Measurements from ENCODE around the gene CATSPER4. TPM values are rescaled to one million over a fixed set of nuclear protein-coding genes. Genes with fewer than 3 reads are reported as not detected.

CATSPER4 gene
- total RNA-seq, 1 experiment from 2014 or later: 0.35 TPM

DNA sequence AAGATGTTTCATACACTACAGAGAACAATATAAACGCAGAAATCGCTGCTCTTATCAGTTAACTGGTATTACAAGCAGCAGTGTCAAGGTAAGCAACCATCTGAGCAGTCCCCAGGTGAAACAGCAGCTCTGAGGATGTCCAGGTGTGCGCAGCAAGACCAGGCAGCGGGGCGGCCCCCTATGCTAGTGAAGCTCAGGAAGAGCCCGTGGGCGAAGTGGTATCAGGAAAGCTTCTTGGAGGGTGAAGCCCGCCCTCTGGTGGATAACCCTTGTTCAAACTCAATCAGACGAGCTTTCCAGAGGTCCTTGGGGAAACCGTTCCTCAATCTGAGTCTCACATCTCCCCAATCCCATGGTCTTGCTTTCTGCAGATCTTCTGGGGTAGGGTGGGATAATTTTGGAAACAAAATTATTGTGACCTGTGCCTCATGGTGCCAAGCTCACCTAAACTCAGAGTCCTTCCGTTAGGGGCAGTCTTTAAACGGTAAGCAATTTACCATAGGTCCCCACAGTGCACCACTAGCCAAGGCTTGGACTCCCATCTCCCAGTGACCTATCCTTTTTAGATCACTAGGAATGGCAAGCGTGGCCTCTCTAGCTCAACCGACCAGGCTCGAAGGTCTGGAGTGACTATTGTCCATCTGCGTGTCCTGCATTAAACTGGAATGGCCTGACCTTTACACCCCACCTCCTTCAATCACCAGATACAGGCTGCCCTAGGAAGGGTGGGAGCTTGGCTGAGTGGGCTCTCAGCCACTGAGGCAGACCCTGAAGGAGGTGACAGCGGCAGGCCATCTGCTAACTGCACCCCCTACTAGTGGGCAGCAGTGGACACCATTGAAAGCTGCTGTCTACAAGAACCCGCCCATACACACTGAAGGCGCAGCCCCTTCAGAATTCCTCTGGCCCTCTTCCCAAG lies 45.1 kb upstream of the CATSPER4 start:
- H3K4me1 Mint-ChIP-seq: no peaks in the 10 kb centered on the region
- H3K27me3 Mint-ChIP-seq (ENCODE audit: low read depth): peaks cover 58% of the 10 kb centered on the region
- H3K4me3 Mint-ChIP-seq: no peak overlapping the region
- no peaks in the 10 kb centered on the region for H3K9me3 Mint-ChIP-seq
- DNase-seq (ENCODE audit: low spot score) (peak; percentile 86), ATAC-seq (peak; percentile 97)
- ChIA-PET CTCF (interaction anchor here (0.6 to 4.9 kb wide), 60 partner anchors 10 to 272 kb away, joined by 3 to 136 read pairs (median 4); partner anchors contain the start of genes C1orf232, CATSPER4, CEP85 and CNKSR1), POLR2A (interaction anchor here (0.6 to 1.4 kb wide), 3 partner anchors 10 to 40 kb away, joined by 3 read pairs; no protein-coding TSS in a partner anchor)
- TF ChIP-seq ZNF423 (CRISPR knock-in tag; IDR thresholded peaks at IDR 0.05) (peak; percentile 75), CBFB (CRISPR knock-in tag; IDR thresholded peaks at IDR 0.05; ENCODE audit: low read depth) (no peak), RORB (CRISPR knock-in tag; IDR thresholded peaks at IDR 0.05) (no peak)
- TF ChIP-seq, protein P1, sequence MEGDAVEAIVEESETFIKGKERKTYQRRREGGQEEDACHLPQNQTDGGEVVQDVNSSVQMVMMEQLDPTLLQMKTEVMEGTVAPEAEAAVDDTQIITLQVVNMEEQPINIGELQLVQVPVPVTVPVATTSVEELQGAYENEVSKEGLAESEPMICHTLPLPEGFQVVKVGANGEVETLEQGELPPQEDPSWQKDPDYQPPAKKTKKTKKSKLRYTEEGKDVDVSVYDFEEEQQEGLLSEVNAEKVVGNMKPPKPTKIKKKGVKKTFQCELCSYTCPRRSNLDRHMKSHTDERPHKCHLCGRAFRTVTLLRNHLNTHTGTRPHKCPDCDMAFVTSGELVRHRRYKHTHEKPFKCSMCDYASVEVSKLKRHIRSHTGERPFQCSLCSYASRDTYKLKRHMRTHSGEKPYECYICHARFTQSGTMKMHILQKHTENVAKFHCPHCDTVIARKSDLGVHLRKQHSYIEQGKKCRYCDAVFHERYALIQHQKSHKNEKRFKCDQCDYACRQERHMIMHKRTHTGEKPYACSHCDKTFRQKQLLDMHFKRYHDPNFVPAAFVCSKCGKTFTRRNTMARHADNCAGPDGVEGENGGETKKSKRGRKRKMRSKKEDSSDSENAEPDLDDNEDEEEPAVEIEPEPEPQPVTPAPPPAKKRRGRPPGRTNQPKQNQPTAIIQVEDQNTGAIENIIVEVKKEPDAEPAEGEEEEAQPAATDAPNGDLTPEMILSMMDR (IDR thresholded peaks at IDR 0.05): peak; percentile 58
- H3K36me3 Mint-ChIP-seq: no peaks in the 10 kb centered on the region
- H3K27ac Mint-ChIP-seq: no peak overlapping the region

DNA sequence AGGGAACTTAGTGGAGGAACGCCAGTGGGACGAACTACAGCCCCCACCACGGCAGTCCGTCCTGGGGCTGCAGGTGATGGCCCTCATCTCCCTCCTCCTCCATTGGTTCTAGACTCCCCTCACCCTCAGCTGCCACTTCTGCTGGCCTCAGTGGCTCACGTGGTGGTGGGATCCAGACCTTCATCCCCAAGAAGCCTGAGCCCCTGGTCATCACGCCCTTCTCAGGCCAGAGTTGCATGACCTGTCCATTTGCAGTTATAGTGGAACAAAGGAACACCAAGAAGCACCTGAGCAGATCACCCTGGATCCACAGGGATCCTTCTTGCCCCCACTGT lies 44.5 kb upstream of the CATSPER4 start:
- no peaks in the 10 kb centered on the region for H3K36me3 Mint-ChIP-seq
- TF ChIP-seq RELA (CRISPR knock-in tag; IDR thresholded peaks at IDR 0.05; ENCODE audit: borderline replicate concordance) (no peak), ELF4 (CRISPR knock-in tag; IDR thresholded peaks at IDR 0.05; ENCODE audit: low read depth) (no peak), SMAD3 (CRISPR knock-in tag; IDR thresholded peaks at IDR 0.05; ENCODE audit: borderline replicate concordance) (no peak), SMAD4 (CRISPR knock-in tag; IDR thresholded peaks at IDR 0.05) (no peak)
- TF ChIP-seq, protein P2, sequence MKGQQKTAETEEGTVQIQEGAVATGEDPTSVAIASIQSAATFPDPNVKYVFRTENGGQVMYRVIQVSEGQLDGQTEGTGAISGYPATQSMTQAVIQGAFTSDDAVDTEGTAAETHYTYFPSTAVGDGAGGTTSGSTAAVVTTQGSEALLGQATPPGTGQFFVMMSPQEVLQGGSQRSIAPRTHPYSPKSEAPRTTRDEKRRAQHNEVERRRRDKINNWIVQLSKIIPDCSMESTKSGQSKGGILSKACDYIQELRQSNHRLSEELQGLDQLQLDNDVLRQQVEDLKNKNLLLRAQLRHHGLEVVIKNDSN (CRISPR knock-in tag; IDR thresholded peaks at IDR 0.05): no peak
- TF ChIP-seq, protein P3, sequence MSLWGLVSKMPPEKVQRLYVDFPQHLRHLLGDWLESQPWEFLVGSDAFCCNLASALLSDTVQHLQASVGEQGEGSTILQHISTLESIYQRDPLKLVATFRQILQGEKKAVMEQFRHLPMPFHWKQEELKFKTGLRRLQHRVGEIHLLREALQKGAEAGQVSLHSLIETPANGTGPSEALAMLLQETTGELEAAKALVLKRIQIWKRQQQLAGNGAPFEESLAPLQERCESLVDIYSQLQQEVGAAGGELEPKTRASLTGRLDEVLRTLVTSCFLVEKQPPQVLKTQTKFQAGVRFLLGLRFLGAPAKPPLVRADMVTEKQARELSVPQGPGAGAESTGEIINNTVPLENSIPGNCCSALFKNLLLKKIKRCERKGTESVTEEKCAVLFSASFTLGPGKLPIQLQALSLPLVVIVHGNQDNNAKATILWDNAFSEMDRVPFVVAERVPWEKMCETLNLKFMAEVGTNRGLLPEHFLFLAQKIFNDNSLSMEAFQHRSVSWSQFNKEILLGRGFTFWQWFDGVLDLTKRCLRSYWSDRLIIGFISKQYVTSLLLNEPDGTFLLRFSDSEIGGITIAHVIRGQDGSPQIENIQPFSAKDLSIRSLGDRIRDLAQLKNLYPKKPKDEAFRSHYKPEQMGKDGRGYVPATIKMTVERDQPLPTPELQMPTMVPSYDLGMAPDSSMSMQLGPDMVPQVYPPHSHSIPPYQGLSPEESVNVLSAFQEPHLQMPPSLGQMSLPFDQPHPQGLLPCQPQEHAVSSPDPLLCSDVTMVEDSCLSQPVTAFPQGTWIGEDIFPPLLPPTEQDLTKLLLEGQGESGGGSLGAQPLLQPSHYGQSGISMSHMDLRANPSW (CRISPR knock-in tag; conservative IDR thresholded peaks at IDR 0.05; ENCODE audit: low read depth): no peak
- TF ChIP-seq, protein P4, sequence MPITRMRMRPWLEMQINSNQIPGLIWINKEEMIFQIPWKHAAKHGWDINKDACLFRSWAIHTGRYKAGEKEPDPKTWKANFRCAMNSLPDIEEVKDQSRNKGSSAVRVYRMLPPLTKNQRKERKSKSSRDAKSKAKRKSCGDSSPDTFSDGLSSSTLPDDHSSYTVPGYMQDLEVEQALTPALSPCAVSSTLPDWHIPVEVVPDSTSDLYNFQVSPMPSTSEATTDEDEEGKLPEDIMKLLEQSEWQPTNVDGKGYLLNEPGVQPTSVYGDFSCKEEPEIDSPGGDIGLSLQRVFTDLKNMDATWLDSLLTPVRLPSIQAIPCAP (CRISPR knock-in tag; IDR thresholded peaks at IDR 0.05): no peak
- POLR2A ChIA-PET: interaction anchor here (1.4 kb wide), 1 partner anchor 9 kb away, joined by 3 read pairs; no protein-coding TSS in a partner anchor
- CTCF ChIA-PET: interaction anchor here (1.2 to 4.9 kb wide), 13 partner anchors 10 to 182 kb away, joined by 4 to 136 read pairs (median 26); partner anchors contain the start of genes C1orf232, PDIK1L, SLC30A2 and ZNF593
- H3K27me3 Mint-ChIP-seq (ENCODE audit: low read depth): peaks cover 64% of the 10 kb centered on the region
- no peak overlapping the region for H3K4me3 Mint-ChIP-seq
- no peaks in the 10 kb centered on the region for H3K9me3 Mint-ChIP-seq
- no peak for ATAC-seq
- DNase-seq (ENCODE audit: low spot score): no peak
- no peak overlapping the region for H3K27ac Mint-ChIP-seq
- no peaks in the 10 kb centered on the region for H3K4me1 Mint-ChIP-seq

DNA sequence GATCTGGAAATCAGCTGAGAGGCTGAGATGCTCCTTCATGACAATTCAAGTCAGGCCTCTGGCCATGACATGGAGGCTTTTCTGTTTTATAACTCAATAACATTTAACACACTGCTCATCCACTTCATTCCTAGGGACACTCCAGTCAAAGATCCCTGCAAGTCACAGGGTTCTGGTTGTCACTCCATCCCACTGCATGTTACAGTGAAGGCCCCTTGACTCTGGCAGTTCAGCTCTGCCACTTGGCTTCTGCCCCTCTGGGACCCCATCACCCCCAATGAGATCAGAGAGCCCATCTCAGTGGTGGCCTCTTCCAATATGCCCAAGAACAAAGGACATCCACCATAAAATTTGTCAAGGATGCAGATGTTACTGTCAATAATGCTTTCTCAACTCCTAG lies 41.5 kb upstream of the CATSPER4 start:
- DNase-seq (ENCODE audit: low spot score): no peak
- Mint-ChIP-seq H3K36me3 (no peaks in the 10 kb centered on the region), H3K4me1 (peaks cover 5% of the 10 kb centered on the region), H3K27ac (no peak overlapping the region), H3K4me3 (no peak overlapping the region), H3K27me3 (ENCODE audit: low read depth) (peaks cover 85% of the 10 kb centered on the region), H3K9me3 (no peaks in the 10 kb centered on the region)
- POLR2A ChIA-PET: no interaction called here
- no peak for TF ChIP-seq ZNF263 (CRISPR knock-in tag; IDR thresholded peaks at IDR 0.05; ENCODE audit: low read depth)
- TF ChIP-seq, protein P5, sequence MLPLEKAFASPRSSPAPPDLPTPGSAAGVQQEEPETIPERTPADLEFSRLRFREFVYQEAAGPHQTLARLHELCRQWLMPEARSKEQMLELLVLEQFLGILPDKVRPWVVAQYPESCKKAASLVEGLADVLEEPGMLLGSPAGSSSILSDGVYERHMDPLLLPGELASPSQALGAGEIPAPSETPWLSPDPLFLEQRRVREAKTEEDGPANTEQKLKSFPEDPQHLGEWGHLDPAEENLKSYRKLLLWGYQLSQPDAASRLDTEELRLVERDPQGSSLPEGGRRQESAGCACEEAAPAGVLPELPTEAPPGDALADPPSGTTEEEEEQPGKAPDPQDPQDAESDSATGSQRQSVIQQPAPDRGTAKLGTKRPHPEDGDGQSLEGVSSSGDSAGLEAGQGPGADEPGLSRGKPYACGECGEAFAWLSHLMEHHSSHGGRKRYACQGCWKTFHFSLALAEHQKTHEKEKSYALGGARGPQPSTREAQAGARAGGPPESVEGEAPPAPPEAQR (CRISPR knock-in tag; IDR thresholded peaks at IDR 0.05): no peak
- TF ChIP-seq NR2C2 (CRISPR knock-in tag; IDR thresholded peaks at IDR 0.05): no peak
- ATAC-seq: no peak
- CTCF ChIA-PET: interaction anchor here (0.6 kb wide), 1 partner anchor 248 kb away, joined by 3 read pairs; no protein-coding TSS in a partner anchor
